CD1c-positive myeloid dendritic cell (primary cell): ENCODE data around the gene TBCE.

ENCODE experiments used
- DNase-seq: peaks from one replicate; pipeline ENCODE4 v3.0.0-alpha.2; 2016; ENCODE audit errors: extremely low spot score

The TBCE gene

GRCh38 chr1:235410467-235410866, 43.2 kb downstream of the TBCE start:
- no peak for DNase-seq

GRCh38 chr1:235411489-235412486, 44.6 kb downstream of the TBCE start:
- DNase-seq, result no peak

- DNase-seq, result peak; percentile 65
Observed at GRCh38 chr1:235415008-235415904, 48.0 kb downstream of the TBCE start.

GRCh38 chr1:235416662-235417049, 49.4 kb downstream of the TBCE start:
- no peak for DNase-seq

- peak; percentile 60 for DNase-seq
Observed at GRCh38 chr1:235417086-235417697, 50.0 kb downstream of the TBCE start.

- DNase-seq, result no peak
Observed at GRCh38 chr1:235421751-235422150, 54.5 kb downstream of the TBCE start.

GRCh38 chr1:235423214-235423652, 56.0 kb downstream of the TBCE start:
- DNase-seq, result no peak

GRCh38 chr1:235424092-235424491, 56.9 kb downstream of the TBCE start:
- no peak for DNase-seq

GRCh38 chr1:235425357-235425756, 58.1 kb downstream of the TBCE start:
- no peak for DNase-seq

- DNase-seq, result no peak
Observed at GRCh38 chr1:235426143-235426542, 58.9 kb downstream of the TBCE start.

- DNase-seq, result no peak
Observed at GRCh38 chr1:235426680-235427079, 59.5 kb downstream of the TBCE start.

- no peak for DNase-seq
Observed at GRCh38 chr1:235427447-235427846, 60.2 kb downstream of the TBCE start.

- no peak for DNase-seq
Observed at GRCh38 chr1:235429143-235429542, 61.9 kb downstream of the TBCE start.

- DNase-seq, result no peak
Observed at GRCh38 chr1:235430991-235431390, 63.8 kb downstream of the TBCE start.

GRCh38 chr1:235434001-235434400, 66.8 kb downstream of the TBCE start:
- DNase-seq, result no peak

- no peak for DNase-seq
Observed at GRCh38 chr1:235441159-235441685, 74.0 kb downstream of the TBCE start.

GRCh38 chr1:235442788-235443429, 75.7 kb downstream of the TBCE start:
- DNase-seq, result no peak

- no peak for DNase-seq
Observed at GRCh38 chr1:235448616-235449015, 81.4 kb downstream of the TBCE start.

GRCh38 chr1:235450433-235450832, 83.2 kb downstream of the TBCE start:
- DNase-seq, result no peak

- DNase-seq, result no peak
Observed at GRCh38 chr1:235450886-235451483, 83.8 kb downstream of the TBCE start.

GRCh38 chr1:235454021-235454420, 86.8 kb downstream of the TBCE start:
- DNase-seq, result no peak
